Middle frontal gyrus (tissue), 1 donor: ENCODE results near the gene SMIM1.

Source experiments
- DNase-seq: peaks from one replicate; pipeline ENCODE4 v3.0.0-alpha.2; 2015; ENCODE audit warnings: low spot score; ENCODE audit errors: extremely low spot score

SMIM1 gene, protein sequence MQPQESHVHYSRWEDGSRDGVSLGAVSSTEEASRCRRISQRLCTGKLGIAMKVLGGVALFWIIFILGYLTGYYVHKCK

DNA sequence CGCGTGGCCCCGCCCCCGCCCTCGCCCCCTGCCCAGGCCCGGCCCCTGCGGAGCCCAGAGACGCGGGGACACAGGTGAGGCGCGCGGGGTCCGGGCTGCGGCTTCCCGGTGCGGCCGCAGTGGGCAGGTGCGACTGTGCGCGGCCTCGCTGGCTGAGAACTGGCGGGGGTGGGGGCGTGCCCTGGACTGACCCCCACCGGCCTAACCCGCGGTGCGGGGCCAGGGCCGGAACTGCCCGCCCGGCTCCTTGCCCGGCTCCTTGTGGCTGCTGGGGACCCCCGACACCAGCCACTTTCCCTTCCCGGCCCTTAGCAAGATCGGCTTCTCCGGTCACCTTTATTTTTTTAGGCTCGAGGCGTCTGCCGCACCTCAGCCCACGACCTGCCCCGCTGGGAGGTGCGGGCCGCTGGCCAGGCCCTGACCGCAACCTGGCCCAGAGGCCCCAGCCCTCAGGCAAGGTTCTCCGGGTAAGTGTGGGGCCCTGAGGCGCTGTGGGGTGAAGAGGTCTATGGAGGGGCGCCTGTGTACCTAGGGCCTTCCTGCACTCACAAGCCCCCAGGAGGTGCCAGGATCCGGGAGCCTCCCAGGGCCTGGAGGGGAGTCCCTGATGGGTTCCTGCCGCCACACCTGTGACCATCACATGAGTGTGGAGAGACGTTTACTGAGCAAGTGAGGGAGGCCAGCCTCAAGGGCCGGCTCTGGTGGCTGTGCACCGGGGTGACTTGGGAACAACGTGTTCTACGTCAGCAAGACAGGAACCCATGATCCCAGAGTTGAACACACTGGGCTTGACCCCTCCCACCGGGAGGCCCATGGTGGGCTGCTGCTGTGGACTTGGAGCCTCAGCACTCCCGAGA is at the start of gene SMIM1:
SMIM1 (plus strand) TSS at position 35 of the 857 bp plus-strand sequence. CDS start 2,625 bp downstream, outside the sequence.
- DNase-seq: no peak

DNA sequence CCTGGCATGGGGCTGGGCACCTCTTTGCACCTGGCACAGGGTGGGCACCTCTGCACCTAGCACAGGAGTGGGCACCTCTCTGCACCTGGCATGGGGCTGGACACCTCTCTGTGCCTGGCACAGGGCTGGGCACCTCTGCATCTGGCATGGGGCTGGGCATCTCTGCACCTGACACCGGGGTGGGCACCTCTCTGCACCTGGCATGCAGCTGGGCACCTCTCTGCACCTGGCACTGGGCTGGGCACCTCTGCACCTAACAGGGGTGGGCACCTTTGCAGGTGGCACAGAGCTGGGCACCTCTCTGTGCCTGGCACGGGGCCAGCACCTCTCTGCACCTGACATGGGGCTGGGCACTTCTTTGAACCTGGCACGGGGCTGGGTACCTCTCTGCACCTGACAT is 49.7 kb upstream of the SMIM1 start:
- no peak for DNase-seq

DNA sequence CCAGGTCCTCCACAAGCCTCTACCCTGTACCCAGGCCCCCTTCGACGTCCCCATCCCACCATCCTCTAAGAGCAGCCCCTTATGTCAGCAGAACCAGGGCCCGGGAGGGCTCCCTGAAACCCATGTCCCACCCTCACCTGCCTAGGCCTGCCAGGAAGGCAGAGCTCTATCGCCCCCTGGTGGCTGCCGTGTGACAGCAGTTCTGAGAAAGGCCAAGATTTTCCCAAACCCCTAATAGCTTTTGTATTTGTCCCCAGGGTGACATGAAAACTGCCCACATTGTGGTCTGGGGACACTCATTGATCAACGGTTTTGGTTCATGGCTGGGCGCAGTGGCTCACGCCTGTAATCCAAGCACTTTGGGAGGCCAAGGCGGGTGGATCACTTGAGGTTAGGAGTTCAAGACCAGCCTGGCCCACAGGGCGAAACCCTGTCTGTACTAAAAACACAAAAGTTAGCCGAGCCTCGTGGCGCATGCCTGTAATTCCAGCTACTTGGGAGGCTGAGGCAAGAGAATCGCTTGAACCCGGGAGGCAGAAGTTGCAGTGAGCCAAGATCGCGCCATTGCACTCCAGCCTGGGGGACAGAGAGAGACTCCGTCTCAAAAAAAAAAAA is 48.0 kb upstream of the SMIM1 start:
- peak; percentile 20 for DNase-seq

DNA sequence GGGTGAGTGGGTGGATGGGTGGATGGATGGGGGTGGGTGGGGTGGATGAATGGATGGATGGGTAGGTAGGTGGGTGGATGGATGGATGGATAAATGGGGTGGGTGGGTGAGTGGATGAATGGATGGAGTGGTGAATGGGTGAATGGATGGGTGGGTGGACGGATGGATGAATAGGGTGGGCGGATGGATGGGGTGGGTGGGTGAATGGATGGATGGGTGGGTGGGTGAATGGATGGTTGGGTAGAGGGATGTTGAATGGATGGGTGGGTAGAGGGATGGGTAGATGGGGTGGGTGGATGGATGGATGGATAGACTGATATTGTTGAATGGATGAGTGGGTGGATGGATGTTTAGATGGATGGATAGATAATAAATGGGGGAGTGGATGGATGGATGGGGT is 47.2 kb upstream of the SMIM1 start:
- DNase-seq: no peak

DNA sequence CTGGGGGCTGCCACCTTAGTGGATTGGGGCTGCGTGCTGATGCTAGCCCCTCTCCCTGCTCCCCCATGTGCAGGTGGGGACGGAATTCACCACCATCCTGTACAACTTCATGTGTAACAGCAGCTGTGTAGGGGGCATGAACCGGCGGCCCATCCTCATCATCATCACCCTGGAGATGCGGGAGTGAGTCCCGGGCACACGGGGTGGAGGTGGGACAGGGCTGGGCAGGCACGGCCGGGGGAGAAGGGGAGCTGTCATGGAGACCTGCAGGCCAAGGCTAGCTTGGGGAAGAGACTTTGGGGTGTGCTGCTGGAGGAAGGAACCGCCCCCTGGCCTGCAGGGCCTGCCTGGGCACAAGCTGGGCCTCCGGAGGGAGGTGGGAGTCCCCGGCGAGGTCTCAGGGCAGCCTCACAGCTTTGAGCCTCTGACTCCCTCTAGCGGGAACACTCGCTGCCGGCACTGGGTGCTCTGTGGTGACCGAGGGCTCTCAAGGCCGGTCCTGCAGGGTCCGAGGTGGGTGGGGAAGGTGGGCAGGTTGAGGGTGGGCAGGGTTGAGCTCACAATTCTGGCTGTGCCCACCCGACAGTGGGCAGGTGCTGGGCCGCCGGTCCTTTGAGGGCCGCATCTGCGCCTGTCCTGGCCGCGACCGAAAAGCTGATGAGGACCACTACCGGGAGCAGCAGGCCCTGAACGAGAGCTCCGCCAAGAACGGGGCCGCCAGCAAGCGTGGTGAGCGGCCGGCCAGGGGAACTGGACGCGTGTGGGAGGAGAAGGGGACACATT is 45.3 kb upstream of the SMIM1 start:
- DNase-seq: no peak

DNA sequence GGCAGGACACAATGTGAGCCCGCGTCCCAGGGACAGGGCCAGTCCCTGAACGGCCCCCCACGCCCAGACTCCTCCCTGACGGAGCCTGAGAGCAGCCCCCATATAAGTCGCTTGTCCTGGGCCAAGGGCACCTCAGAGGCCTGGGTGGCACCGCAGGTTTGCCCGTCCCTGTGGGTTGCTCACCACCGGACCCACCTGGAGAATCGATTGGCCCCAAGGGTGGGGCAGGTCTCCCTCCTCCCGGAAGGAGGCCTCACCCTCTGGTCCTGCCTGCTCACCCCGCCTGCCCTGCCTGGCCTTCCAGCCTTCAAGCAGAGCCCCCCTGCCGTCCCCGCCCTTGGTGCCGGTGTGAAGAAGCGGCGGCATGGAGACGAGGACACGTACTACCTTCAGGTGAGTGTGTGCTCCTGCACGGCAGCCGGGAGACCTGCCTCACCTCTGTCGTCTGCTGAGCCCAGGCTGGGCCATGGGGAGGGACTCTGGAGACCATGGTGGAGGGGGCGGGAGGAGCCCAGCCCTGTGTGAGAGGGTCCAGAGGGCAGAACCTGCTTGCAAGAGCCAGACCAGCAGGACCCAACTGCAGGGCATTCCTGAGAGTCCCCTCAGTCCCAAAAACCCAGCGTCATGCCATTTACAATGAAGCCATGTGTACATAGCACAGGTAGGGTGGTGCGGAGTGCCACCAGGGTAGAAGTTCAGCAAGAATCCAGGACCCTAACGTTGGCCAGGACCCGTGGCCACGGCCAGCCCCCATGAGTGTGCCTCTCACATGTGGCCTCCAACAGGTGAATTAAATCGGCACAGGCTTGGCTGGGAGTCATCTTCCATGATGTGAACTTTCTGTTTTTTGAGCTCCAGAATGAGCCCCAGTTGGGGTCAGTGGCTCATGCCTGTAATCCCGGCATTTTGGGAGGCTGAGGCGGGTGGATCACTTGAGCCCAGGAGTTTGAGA is 44.4 kb upstream of the SMIM1 start:
- DNase-seq: no peak

DNA sequence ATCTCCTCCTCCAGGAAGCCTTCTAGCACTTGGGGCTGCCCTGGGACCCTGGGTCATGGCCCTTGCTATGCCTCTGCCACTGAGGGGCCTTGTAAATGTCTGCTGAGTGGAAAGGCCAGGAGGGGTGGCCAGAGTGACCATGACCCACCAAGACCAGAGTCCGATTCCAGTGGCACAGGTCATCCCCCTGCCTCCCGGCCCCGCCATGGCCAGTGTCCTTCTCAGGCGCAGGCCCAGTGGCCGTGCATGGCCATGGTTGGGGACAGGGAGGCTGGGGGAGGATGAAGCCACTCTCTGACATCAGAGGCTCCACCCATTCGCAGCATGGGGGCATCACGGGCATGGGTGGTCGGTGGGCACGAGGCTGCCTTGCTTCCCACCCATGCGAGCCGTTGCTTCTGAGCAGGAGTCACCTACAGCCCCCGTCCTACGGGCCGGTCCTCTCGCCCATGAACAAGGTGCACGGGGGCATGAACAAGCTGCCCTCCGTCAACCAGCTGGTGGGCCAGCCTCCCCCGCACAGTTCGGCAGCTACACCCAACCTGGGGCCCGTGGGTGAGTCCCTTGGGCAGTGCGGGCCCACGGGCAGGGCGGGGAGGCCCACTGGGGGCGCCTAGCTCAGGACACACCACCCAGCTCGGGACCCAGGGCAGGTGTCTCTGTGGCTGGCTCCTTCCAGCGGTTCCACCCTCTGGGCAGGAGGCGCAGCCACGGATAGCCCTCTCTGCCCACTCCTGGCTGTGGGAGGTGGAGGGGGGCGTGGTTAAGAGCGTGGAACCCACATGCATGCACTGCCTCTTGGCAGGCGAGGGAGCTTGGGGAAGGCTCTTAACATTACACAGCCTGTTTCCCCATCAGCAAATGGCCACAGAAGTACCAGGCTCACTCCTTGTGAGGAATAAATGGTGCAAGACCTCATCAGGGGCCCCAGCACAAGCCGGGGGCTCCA is 42.7 kb upstream of the SMIM1 start:
- no peak for DNase-seq

DNA sequence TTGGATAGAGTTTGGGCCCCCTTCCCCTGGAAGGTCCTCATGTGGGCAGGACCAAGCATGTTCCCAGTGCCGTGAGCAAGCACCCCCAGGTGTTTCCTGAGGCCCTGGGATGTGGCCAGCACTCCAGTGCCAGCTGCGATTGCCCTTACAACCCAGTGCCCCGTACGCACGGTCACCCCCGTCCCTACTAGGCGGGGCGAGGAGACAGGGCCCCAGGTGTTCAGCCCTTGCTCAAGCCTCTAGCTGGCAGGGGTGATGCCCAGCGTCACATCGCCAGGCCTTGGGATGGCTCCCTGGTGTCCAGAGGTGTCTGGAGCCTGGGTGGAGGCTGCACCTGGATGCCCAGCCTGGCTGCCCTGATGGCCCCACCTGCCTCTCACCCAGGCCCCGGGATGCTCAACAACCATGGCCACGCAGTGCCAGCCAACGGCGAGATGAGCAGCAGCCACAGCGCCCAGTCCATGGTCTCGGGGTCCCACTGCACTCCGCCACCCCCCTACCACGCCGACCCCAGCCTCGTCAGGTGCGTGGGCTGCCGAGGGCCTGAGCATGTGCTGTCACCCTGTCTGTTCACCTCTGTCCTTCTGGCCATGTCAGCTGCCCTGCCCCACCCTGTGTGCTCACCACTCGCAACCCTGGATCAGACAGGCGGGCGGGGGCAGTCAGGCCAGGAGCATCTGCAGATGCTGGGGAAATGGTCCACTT is 41.9 kb upstream of the SMIM1 start:
- no peak for DNase-seq

DNA sequence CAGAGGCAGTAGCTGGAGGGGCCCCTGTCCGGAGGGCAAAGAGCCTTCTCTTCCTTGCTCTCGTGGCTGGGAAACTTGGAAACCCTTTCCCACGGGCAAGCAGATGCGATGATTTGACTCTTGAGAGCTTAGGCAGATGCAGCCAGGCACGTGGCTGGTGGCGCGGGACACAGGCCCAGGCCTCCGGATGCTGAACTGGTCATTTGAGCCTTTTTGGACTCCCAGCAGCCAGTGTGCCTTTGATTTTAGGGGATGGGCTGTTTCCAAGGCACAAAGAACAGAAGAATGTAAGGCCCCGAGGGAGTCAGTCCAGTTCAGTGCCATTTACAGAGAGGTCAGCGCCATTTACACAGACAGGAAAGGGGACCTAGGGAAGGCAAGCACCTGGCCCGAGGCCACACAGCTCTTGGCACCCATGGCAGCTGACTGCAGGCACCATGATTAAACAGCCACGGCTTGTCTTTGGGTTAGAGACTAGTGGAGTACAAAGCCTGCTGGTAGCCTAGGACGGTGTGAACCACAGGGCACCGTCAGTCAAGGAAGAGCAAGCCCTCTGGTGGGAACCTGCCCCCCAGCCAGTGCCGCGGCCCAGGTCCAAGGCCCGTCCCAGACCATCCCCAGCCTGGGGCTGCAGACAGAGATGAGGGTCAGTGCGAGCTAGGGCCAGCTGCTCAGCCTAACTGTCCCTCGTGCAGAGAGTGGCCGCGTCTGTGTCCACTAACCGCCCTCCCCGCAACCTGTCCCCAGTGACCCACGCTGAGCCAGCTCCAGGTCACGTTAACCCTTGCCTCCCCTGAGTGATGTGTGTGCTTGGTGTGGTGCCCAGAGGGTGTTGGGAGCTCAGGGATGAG is 40.7 kb upstream of the SMIM1 start:
- DNase-seq: no peak

DNA sequence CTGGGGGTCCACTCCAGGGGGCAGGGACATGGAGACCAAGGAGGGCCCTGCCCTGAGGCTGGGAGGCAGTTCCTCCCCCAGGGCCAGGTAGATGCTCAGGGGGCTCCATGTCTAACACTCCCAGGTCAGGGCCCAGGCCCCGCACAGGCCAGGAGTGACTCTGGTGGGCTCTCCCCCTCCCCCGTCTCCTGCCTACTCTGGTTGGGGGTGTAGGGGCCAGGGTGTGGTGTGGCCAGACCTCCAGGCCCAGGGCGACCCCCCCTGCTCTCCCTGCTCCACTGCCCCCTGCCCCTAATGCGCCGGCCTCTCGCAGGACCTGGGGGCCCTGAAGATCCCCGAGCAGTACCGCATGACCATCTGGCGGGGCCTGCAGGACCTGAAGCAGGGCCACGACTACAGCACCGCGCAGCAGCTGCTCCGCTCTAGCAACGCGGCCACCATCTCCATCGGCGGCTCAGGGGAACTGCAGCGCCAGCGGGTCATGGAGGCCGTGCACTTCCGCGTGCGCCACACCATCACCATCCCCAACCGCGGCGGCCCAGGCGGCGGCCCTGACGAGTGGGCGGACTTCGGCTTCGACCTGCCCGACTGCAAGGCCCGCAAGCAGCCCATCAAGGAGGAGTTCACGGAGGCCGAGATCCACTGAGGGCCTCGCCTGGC is 40.0 kb upstream of the SMIM1 start:
- no peak for DNase-seq

DNA sequence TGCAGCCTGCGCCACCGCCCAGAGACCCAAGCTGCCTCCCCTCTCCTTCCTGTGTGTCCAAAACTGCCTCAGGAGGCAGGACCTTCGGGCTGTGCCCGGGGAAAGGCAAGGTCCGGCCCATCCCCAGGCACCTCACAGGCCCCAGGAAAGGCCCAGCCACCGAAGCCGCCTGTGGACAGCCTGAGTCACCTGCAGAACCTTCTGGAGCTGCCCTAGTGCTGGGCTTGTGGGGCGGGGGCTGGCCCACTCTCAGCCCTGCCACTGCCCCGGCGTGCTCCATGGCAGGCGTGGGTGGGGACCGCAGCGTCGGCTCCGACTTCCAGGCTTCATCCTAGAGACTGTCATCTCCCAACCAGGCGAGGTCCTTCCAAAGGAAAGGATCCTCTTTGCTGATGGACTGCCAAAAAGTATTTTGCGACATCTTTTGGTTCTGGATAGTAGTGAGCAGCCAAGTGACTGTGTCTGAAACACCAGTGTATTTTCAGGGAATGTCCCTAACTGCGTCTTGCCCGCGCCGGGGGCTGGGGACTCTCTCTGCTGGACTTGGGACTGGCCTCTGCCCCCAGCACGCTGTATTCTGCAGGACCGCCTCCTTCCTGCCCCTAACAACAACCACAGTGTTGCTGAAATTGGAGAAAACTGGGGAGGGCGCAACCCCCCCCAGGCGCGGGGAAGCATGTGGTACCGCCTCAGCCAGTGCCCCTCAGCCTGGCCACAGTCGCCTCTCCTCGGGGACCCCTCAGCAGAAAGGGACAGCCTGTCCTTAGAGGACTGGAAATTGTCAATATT is 39.3 kb upstream of the SMIM1 start:
- DNase-seq: no peak

DNA sequence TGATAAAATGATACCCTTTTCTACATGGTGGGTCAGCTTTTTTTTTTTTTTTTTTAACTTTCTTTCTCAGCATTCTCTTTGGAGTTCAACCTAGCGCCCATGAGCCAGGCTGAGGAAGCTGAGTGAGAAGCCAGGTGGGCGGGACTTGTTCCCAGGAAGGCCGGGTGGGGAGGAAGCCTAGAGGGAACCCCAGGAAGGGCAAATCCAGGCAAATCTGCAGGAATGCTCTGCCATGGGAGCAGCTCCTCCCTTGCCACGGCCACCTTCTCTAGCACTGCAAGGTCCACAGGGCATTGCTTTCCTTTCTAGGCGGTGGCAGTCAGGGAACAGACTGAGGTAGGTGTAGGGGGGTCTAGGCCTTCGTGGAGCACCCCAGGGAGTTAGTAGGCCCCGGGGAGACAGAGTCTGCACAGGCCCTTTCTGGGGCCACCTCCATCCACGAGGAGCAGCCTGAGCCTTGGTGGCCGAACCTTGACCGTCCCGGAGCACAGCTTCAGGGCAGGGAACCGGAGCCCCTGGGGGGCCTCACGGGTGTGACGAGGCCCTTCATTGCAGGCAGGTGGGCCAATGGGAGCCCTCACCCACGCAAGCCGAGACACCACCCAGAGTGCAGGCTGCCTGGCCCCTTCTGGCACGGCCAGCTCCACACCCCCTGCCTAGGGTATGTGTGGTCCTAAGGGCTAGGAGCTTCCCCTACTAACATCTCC is 38.5 kb upstream of the SMIM1 start:
- no peak for DNase-seq

DNA sequence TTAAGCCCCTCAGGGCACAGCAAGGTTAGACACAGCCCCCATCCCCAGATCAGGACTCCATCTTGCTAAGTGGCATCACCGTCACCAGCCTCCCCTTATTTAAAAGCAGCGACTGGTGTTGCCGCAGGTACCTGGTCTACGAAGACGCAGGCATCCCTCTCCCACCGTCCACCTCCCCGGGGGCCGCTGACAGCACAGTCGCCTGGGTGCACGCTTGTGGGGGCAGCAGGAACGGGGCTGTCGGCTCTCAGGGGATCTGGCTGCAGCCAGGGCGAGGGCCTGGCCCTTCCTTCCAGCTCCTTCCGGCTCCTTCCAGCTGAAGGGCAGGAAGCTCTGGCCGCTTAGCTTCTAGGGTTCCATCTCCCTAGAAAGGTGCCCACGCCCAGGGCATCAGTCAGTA is 37.9 kb upstream of the SMIM1 start:
- DNase-seq: no peak

DNA sequence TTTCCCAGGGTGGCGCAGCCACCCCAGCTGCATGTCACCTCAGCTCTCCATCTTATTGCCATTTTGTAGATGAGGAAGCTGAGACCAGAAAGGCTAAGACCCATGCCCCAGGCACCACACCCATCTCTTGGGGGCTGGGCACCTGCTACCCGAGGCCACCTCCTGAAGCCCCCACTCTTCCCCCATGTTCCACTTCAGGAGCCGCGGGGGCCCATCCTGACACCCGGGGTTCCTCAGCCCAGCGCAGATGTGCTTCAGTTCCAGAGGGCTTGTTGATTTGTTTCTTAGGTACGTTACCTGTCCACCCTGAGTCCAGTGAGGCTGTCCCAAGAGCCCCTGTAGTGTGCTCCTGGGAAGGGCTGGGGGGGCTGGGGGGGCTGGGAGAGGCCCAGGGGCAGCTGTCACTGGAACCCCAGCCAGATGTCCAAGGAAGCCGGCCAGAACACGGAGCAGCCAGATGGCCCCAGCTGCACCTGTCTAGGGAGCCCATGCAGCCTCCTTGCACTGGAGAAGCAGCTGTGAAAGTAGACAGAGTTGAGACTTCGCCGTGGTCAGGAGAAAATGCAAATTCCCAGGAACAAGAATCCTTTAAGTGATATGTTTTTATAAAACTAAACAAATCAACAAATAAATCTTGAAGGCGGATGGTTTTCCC is 37.4 kb upstream of the SMIM1 start:
- no peak for DNase-seq

DNA sequence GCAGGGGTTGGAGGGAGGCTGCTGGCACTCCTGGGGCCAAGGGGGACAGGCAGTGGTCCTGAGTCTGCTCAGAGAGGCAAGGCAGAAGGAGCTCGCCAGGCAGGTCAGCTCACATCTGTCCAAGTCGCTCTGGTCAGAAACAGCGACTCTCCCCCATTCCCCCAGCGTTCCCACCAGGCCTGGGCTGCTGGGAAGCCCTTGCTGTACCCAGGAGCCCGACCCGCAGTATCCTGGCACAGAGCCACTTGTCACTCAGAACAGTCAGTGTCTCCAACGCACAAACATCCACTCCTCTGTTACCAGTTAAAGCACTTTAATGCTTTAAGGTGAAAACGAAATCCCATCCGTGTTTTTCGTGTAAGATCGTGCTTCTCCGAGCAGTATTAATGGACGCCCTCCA is 36.9 kb upstream of the SMIM1 start:
- no peak for DNase-seq

DNA sequence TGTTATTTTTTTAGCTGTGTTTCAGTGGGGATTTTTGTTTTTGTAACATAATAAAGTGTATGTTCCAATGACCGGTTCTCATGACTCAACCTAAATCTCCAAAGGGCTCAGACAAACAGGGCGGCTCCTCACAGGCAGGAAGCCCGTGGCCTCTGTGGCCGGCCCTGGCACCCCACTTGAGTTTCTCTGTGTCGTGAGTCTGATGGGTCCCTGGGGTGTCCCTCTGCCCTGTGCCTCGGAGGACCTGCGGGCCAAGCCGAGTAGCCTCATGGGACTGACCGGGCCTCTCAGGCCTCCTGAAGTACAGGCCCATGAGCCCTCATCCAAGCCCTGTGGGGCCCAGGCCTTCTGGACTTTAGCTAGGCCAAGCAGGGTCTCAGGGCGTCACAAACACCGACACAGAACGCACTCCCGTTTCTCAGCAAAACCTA is 36.4 kb upstream of the SMIM1 start:
- DNase-seq: no peak
